K562 (cell line): Measurements from ENCODE around the gene RPS6KA2. TPM values are rescaled to one million over a fixed set of nuclear protein-coding genes. Genes with fewer than 3 reads are reported as not detected.

Source experiments
- ATAC-seq: fragments of 200-7000 bp; cut with Tn5 transposase; 3 replicates; pipeline ENCODE4 v1.9.1; 2020; ENCODE audit warnings: moderate library complexity
- BruUV-seq: library from RNA; stranded (reverse); fragments of 400-500 nt; replicated peaks from 2 replicates; lab custom pipeline; 2021; lab: Mats Ljungman, UMichigan
- CTCF ChIA-PET: fragments of 300-600 bp; formaldehyde crosslinking; extraction: SDS; loops from one replicate; lab custom pipeline; 2021; ENCODE audit warnings: low intra/inter-chr PET ratio; lab: Yijun Ruan, JAX
- POLR2A ChIA-PET: fragments of 300-600, 350-650 bp; sonication (Branson Sonifier 250); formaldehyde crosslinking; extraction: SDS; loops from one replicate; lab custom pipeline; 2021; ENCODE audit warnings: antibody characterized with exemption, inconsistent platforms; lab: Yijun Ruan, JAX
- DNase-seq, 4 experiments: peaks; one replicate each; pipeline versions ENCODE4 v3.0.0 to v3.0.0-alpha.2; 2011 to 2018; ENCODE audit warnings: low spot score in 3 of 4, mixed read lengths in 3 of 4; ENCODE audit errors: extremely low read depth in 1 of 4
- FAIRE-seq: peaks from 2 replicates; lab custom pipeline; 2011; peaks lifted over from hg19 to GRCh38; lab: Jason Lieb, UNC
- H2AFZ ChIP-seq: 2 replicates; pipeline ENCODE4 v1.6.0; 2011; ENCODE audit warnings: low read depth, low read length, control low read depth, inconsistent platforms
- H3K27ac ChIP-seq: fragments of 200-600 bp; 3 replicates; pipeline ENCODE4 v1.8.0; 2011; ENCODE audit warnings: low read depth, mild to moderate bottlenecking, control low read depth, inconsistent platforms, low read length, moderate library complexity, mixed read lengths; ENCODE audit errors: extremely low read depth
- H3K27me3 ChIP-seq, 2 experiments: fragments of 300-600 bp in 1 of 2; 2 replicates in 1 of 2; 3 replicates in 1 of 2; pipeline versions ENCODE4 v1.6.0 to v1.8.0; 2011; ENCODE audit warnings: inconsistent platforms in 2 of 2, low read length in 2 of 2, mild to moderate bottlenecking in 1 of 2, mixed read lengths in 1 of 2, moderate library complexity in 1 of 2; ENCODE audit not compliant: control insufficient read depth in 2 of 2, insufficient read depth in 2 of 2
- H3K36me3 ChIP-seq: fragments of 300-600 bp; 3 replicates; pipeline ENCODE4 v1.8.0; 2011; ENCODE audit warnings: mild to moderate bottlenecking, low read length, inconsistent platforms; ENCODE audit not compliant: control insufficient read depth, insufficient read depth
- H3K4me1 ChIP-seq, 2 experiments: fragments of 200-600 bp in 1 of 2; replicated peaks in 1 of 2; 2 replicates in 1 of 2; 3 replicates in 1 of 2; pipeline versions ENCODE4 v1.5.1 to v1.8.0; 2011; ENCODE audit warnings: inconsistent platforms in 2 of 2, low read length in 2 of 2, mild to moderate bottlenecking in 1 of 2, mixed read lengths in 1 of 2, moderate library complexity in 1 of 2; ENCODE audit not compliant: control insufficient read depth in 2 of 2, insufficient read depth in 2 of 2
- H3K4me2 ChIP-seq: 2 replicates; pipeline ENCODE4 v1.6.1; 2011; ENCODE audit warnings: low read length, control low read depth, inconsistent platforms, mixed read lengths; ENCODE audit not compliant: insufficient read depth
- H3K4me3 ChIP-seq: fragments of 200-600 bp; sonication (generic), shearing (Covaris generic); 2 replicates; pipeline ENCODE4 v1.5.1; 2016; ENCODE audit warnings: control low read depth, inconsistent platforms
- H3K79me2 ChIP-seq: fragments of 200-600 bp; 3 replicates; pipeline ENCODE4 v1.8.0; 2011; ENCODE audit warnings: low read length, inconsistent platforms; ENCODE audit not compliant: control insufficient read depth, insufficient read depth
- H3K9ac ChIP-seq, 2 experiments: 2 replicates each; pipeline versions ENCODE4 v1.6.0 to v1.6.1; 2011; ENCODE audit warnings: low read depth in 2 of 2, low read length in 2 of 2, control low read depth in 1 of 2, inconsistent platforms in 1 of 2, mild to moderate bottlenecking in 1 of 2, mixed read lengths in 1 of 2; ENCODE audit not compliant: insufficient read depth in 1 of 2
- H3K9me1 ChIP-seq: one replicate; pipeline ENCODE4 v1.6.0; 2011; ENCODE audit warnings: inconsistent platforms, mild to moderate bottlenecking, low read length, moderate library complexity; ENCODE audit not compliant: control insufficient read depth, insufficient read depth
- H3K9me3 ChIP-seq: replicated peaks from 2 replicates; pipeline ENCODE4 v1.5.1; 2011; ENCODE audit warnings: low read depth, low read length, inconsistent platforms; ENCODE audit not compliant: control insufficient read depth, insufficient read depth
- H4K20me1 ChIP-seq: replicated peaks from 2 replicates; pipeline ENCODE4 v1.6.1; 2011; ENCODE audit warnings: low read length, inconsistent platforms, mixed read lengths; ENCODE audit not compliant: control insufficient read depth, insufficient read depth
- GTF2E2 ChIP-seq: fragments of 200-800 bp; sonication (Bioruptor generic); IDR thresholded peaks from 2 replicates; pipeline ENCODE4 v1.6.1; 2016; ENCODE audit warnings: missing genetic modification characterization, missing compliant biosample characterization
- HIVEP1 ChIP-seq: fragments of 250-450 bp; sonication (Bioruptor Pico); IDR thresholded peaks from 2 replicates; pipeline ENCODE4 v1.4.0; 2020; ENCODE audit warnings: mild to moderate bottlenecking
- MLLT1 ChIP-seq, 2 experiments: fragments of 450-650 bp; IDR thresholded peaks; 2 replicates each; pipeline ENCODE4 v1.6.1; 2016
- PRDM10 ChIP-seq: fragments of 450-650 bp; IDR thresholded peaks from 2 replicates; pipeline ENCODE4 v1.6.1; 2018; ENCODE audit not compliant: partially characterized antibody
- RERE ChIP-seq: sonication (generic); formaldehyde crosslinking; IDR thresholded peaks from 2 replicates; pipeline ENCODE4 v1.8.0; 2023; ENCODE audit warnings: missing genetic modification reagents, mild to moderate bottlenecking, borderline replicate concordance
- SRSF1 ChIP-seq: fragments of 200-400 bp; formaldehyde crosslinking; IDR thresholded peaks from 2 replicates; pipeline ENCODE4 v1.6.1; 2017; ENCODE audit warnings: mild to moderate bottlenecking, low read depth, low read length, moderate library complexity
- TCF7L2 ChIP-seq: fragments of 150-350 bp; IDR thresholded peaks from 2 replicates; pipeline ENCODE4 v1.6.1; 2016; ENCODE audit warnings: low read depth, mild to moderate bottlenecking, low read length, moderate library complexity
- ZBTB8A ChIP-seq: fragments of 450-650 bp; IDR thresholded peaks from 2 replicates; pipeline ENCODE4 v1.6.1; 2018; ENCODE audit warnings: mild to moderate bottlenecking, moderate library complexity; ENCODE audit not compliant: partially characterized antibody
- WGBS: fragments of 100-300 bp; shearing (Covaris generic); methylation state at CpG from one replicate; pipeline ENCODE4 v1.1.6; 2016; ENCODE audit warnings: low coverage, mixed read lengths; ENCODE audit not compliant: insufficient coverage; ENCODE audit errors: missing lambda C conversion rate; 5-methylcytosine and 5-hydroxymethylcytosine counted together
- in situ Hi-C: fragments of 300-500 bp; cut with MboI; formaldehyde crosslinking; loops from 4 replicates; pipeline ENCODE4 v1.15.0; 2018; ENCODE audit warnings: inconsistent platforms, mixed read lengths
- intact Hi-C: fragments of 100-400 bp; cut with micrococcal nuclease; formaldehyde crosslinking; loops from 2 replicates; pipeline ENCODE4 v1.14.2; 2022
- polyA plus RNA-seq, 8 experiments: library from polyadenylated mRNA; depleted of rRNA in 4 of 8; stranded (reverse) in 5 of 8; unstranded in 3 of 8; fragments of >200 nt; fragmentation: Nextera tagmentation in 2 of 8; fragmentation: Illumina TruSeq in 1 of 8; extraction: Ambion mirVana in 2 of 8; extraction: Trizol in 1 of 8; gene quantifications; 2 replicates each; pipeline versions ENCODE4 v1.2.1 to v1.2.3, GENCODE V29; 2011 to 2014; ENCODE audit warnings: inconsistent platforms in 1 of 8, missing spikeins in 1 of 8
- total RNA-seq, 7 experiments: library from RNA; depleted of rRNA in 6 of 7; stranded (reverse); fragments of >200 nt in 6 of 7; fragmentation: Illumina TruSeq in 2 of 7; extraction: Trizol in 2 of 7; gene quantifications; 2 replicates each; pipeline versions ENCODE4 v1.2.1 to v1.2.3, GENCODE V29; 2011 to 2021; ENCODE audit warnings: low replicate concordance in 1 of 7

RPS6KA2 gene
- total and polyA plus RNA-seq, 9 of the 15 experiments (the other 6 are each of a cell fraction or from before 2014, with no cell fraction given) = 0.29 to 1.00 (median 0.53) TPM

- H3K36me3 ChIP-seq = no peaks in the 10 kb centered on the region
- no peak overlapping the region for H3K4me3 ChIP-seq
- H3K27me3 ChIP-seq = peaks cover 39 to 68% of the 10 kb centered on the region in 2 experiments
- H2AFZ ChIP-seq = no peak overlapping the region
- intact Hi-C loops = no loop called here
- no peaks in the 10 kb centered on the region for H3K79me2 ChIP-seq
- POLR2A ChIA-PET = interaction anchor here (1.2 kb wide), 1 partner anchor 13 kb away, joined by 3 read pairs; no protein-coding TSS in a partner anchor
- in situ Hi-C loops = no loop called here
- FAIRE-seq (no peak), ATAC-seq (no peak), DNase-seq (no peak)
- no peaks in the 10 kb centered on the region for H3K9me3 ChIP-seq
- no peaks in the 10 kb centered on the region for H4K20me1 ChIP-seq
- H3K4me2 ChIP-seq = no peak overlapping the region
- no peak overlapping the region for H3K9ac ChIP-seq
- H3K9me1 ChIP-seq = no peaks in the 10 kb centered on the region
- 0% methylated on average over 9 of the region's 9 CpGs for WGBS
- TF ChIP-seq RERE (CRISPR knock-in tag) = no peak
- no peak for TF ChIP-seq SRSF1
- TF ChIP-seq MLLT1 (IDR thresholded peaks at IDR 0.05) = no peak
- no peak for TF ChIP-seq HIVEP1 (CRISPR knock-in tag)
- TF ChIP-seq PRDM10 = no peak
- TF ChIP-seq TCF7L2 = no peak
- no peak for TF ChIP-seq ZBTB8A
- no peak for TF ChIP-seq GTF2E2
- CTCF ChIA-PET = no interaction called here
- BruUV-seq = no TSS peak
- no peaks in the 10 kb centered on the region; a peak in 1 of 5 replicates for H3K4me1 ChIP-seq
- H3K27ac ChIP-seq = no peak overlapping the region
Measured at GRCh38 chr6:166543603-166544295, 83.3 kb downstream of the RPS6KA2 start.
